ENCODE results near the gene SH3GL1.

DNA sequence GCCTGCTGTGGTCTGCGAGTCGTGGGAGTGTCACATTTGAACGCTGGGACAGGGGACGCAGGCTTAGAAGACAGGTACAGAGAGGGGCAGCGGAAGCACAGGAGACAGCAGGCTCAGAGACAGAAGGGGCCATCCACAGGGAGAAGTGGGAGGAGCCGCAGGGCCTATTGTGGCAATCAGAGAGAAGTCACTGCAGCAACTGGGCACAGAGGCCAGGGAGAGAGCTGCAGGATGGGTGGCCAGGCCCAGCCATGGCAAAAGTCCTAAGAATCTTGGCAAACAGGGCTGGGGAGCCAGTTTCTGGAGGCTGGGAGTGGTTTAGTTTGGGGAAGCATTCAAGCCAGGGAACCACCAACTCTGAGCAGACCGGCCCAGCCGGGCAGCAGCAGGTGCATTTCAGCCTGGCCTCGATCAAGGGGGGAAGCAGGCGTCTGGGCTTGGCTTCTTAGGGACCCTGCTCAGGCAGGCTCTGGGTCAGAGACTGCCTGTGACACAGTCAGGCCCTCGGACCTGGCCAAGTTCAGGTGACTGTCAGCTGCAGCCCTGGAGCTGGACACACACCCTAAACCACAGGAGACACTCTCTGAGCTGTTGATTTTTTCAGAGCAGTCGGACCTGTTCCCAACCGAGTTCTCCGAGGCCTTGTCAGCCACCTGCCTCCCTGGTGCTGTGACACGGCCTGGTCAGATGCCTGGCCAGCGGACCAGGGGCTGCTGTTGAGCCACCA is 11.8 kb downstream of the SH3GL1 start:
- TF ChIP-seq, protein P1, sequence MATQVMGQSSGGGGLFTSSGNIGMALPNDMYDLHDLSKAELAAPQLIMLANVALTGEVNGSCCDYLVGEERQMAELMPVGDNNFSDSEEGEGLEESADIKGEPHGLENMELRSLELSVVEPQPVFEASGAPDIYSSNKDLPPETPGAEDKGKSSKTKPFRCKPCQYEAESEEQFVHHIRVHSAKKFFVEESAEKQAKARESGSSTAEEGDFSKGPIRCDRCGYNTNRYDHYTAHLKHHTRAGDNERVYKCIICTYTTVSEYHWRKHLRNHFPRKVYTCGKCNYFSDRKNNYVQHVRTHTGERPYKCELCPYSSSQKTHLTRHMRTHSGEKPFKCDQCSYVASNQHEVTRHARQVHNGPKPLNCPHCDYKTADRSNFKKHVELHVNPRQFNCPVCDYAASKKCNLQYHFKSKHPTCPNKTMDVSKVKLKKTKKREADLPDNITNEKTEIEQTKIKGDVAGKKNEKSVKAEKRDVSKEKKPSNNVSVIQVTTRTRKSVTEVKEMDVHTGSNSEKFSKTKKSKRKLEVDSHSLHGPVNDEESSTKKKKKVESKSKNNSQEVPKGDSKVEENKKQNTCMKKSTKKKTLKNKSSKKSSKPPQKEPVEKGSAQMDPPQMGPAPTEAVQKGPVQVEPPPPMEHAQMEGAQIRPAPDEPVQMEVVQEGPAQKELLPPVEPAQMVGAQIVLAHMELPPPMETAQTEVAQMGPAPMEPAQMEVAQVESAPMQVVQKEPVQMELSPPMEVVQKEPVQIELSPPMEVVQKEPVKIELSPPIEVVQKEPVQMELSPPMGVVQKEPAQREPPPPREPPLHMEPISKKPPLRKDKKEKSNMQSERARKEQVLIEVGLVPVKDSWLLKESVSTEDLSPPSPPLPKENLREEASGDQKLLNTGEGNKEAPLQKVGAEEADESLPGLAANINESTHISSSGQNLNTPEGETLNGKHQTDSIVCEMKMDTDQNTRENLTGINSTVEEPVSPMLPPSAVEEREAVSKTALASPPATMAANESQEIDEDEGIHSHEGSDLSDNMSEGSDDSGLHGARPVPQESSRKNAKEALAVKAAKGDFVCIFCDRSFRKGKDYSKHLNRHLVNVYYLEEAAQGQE (IDR thresholded peaks at IDR 0.05; ENCODE audit: unreplicated experiment) = no peak
- TF ChIP-seq POLR2AphosphoS5 (IDR thresholded peaks at IDR 0.05; ENCODE audit: low read depth) = no peak
- no peak for TF ChIP-seq EZH2phosphoT487 (IDR thresholded peaks at IDR 0.05; ENCODE audit: unreplicated experiment)
- TF ChIP-seq EZH2 (IDR thresholded peaks at IDR 0.05; ENCODE audit: low read depth, unreplicated experiment) = no peak
- TF ChIP-seq, protein P2, sequence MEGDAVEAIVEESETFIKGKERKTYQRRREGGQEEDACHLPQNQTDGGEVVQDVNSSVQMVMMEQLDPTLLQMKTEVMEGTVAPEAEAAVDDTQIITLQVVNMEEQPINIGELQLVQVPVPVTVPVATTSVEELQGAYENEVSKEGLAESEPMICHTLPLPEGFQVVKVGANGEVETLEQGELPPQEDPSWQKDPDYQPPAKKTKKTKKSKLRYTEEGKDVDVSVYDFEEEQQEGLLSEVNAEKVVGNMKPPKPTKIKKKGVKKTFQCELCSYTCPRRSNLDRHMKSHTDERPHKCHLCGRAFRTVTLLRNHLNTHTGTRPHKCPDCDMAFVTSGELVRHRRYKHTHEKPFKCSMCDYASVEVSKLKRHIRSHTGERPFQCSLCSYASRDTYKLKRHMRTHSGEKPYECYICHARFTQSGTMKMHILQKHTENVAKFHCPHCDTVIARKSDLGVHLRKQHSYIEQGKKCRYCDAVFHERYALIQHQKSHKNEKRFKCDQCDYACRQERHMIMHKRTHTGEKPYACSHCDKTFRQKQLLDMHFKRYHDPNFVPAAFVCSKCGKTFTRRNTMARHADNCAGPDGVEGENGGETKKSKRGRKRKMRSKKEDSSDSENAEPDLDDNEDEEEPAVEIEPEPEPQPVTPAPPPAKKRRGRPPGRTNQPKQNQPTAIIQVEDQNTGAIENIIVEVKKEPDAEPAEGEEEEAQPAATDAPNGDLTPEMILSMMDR (conservative IDR thresholded peaks at IDR 0.05; ENCODE audit: low read depth in 2 of 2) = no peak
- no peak for TF ChIP-seq STAT1 (IDR thresholded peaks at IDR 0.05; ENCODE audit: unreplicated experiment)
- TF ChIP-seq CREB1 (CRISPR knock-in tag; IDR thresholded peaks at IDR 0.05; ENCODE audit: low read depth) = no peak
